Adrenal gland (tissue), 12 donors: ENCODE measurements around the gene RPL41. TPM values are rescaled to one million over a fixed set of nuclear protein-coding genes. Genes with fewer than 3 reads are reported as not detected.
A peak's percentile ranks its signal among the peaks of the same experiment; 100 is the strongest.

Source experiments
- DNase-seq, 7 donors: peaks; one replicate each; pipeline ENCODE4 v3.0.0-alpha.2; 2019 to 2020
- H3K27ac ChIP-seq, 5 donors: fragments of 200-600 bp; sonication (generic) in 4 of 5; 1 replicate in 3 of 5; 2 replicates in 2 of 5; pipeline versions ENCODE4 v1.5.1 to v1.8.0; 2016 to 2020; ENCODE audit warnings: mild to moderate bottlenecking in 1 of 5
- H3K27me3 ChIP-seq: fragments of 200-600 bp; 2 replicates; pipeline ENCODE4 v1.8.0; 2021
- H3K36me3 ChIP-seq, 2 donors: fragments of 200-600 bp; replicated peaks in 1 of 2; 1 replicate in 1 of 2; 2 replicates in 1 of 2; pipeline versions ENCODE4 v1.5.1 to v1.8.0; 2018 to 2022
- H3K4me1 ChIP-seq, 2 donors: fragments of 200-600 bp; replicated peaks in 1 of 2; 1 replicate in 1 of 2; 2 replicates in 1 of 2; pipeline versions ENCODE4 v1.5.1 to v1.8.0; 2018 to 2021
- H3K4me3 ChIP-seq, 4 donors: fragments of 200-600 bp; sonication (generic) in 3 of 4; one replicate each; pipeline ENCODE4 v1.5.1; 2016 to 2018
- H3K9me3 ChIP-seq, 3 donors: fragments of 200-600 bp; sonication (generic) in 1 of 3; replicated peaks in 1 of 3; 1 replicate in 2 of 3; 2 replicates in 1 of 3; pipeline versions ENCODE4 v1.5.1 to v1.8.0; 2016 to 2021
- CTCF ChIP-seq, 6 experiments: fragments of 450-650 bp in 4 of 6; fragments of 200-600 bp in 2 of 6; sonication (generic) in 1 of 6; IDR thresholded peaks; 1 replicate in 5 of 6; 2 replicates in 1 of 6; pipeline versions ENCODE4 v1.5.1 to v1.8.0; 2016 to 2021; ENCODE audit warnings: antibody characterized with exemption in 6 of 6, mild to moderate bottlenecking in 2 of 6, moderate library complexity in 1 of 6
- POLR2A ChIP-seq, 2 donors: fragments of 450-650 bp; IDR thresholded peaks; one replicate each; pipeline ENCODE4 v1.6.1; 2017; ENCODE audit warnings: antibody characterized with exemption in 2 of 2, mild to moderate bottlenecking in 2 of 2, moderate library complexity in 1 of 2
- WGBS, 4 donors: extraction: QIAGEN DNeasy Blood & Tissue Kit in 2 of 4; methylation state at CpG; one replicate each; pipeline versions ENCODE4 v1.1.5 to v1.1.7; 2013 to 2017; 5-methylcytosine and 5-hydroxymethylcytosine counted together
- intact Hi-C, 2 donors: fragments of 100-400 bp; cut with DNase I; formaldehyde crosslinking; loops; one replicate each; pipeline versions ENCODE4 v1.14.1 to v1.15.0; 2022 to 2023
- polyA plus RNA-seq, 3 donors: library from polyadenylated mRNA; stranded (reverse); fragments of 200-250 nt in 2 of 3; fragments of 350-450 nt in 1 of 3; fragmentation: Illumina TruSeq in 1 of 3; extraction: RNeasy Lipid Tissue Mini Kit (QIAGEN cat#74804) in 1 of 3; gene quantifications; one replicate each; pipeline ENCODE4 v1.2.3, GENCODE V29; 2013 to 2014
- total RNA-seq, 9 donors: library from RNA; depleted of rRNA in 4 of 9; stranded (reverse); fragments of >200 nt in 4 of 9; fragments of 120-200 nt in 1 of 9; fragmentation: NEBNext Ultra II Directional in 1 of 9; extraction: Animal tissue kit (Norgen Biotek cat#: 25700) in 1 of 9; gene quantifications; one replicate each; pipeline versions ENCODE4 v1.1.0 to v1.2.4, GENCODE V29; 2013 to 2023
- donor health status: healthy with polysubstance abuse.
- donor health status: Bipolar disorder and iron deficiency.
- donor health status: DM: yes; HTN: yes; CAD: no.
- donor health status: DM: no; HTN: no; CAD: no.
- donor health status: DM: no; HTN: no; CAD: no.
- donor health status: DM: yes; HTN: yes; CAD: no.

RPL41 gene
- total and polyA plus RNA-seq, 12 donors, result 1,635 to 6,204 (median 3,125) TPM

GRCh38 chr12:56126732-56127239 lies 10.4 kb downstream of the RPL41 start:
- no peaks in the 10 kb centered on the region for H3K27me3 ChIP-seq
- no peak for TF ChIP-seq CTCF (IDR thresholded peaks at IDR 0.05)
- DNase-seq, result no peak
- H3K4me3 ChIP-seq, result no peak overlapping the region
- intact Hi-C loops, result loop anchor here in 1 of 2 donors (5.0 kb wide), 1 partner anchor 36 kb away; no protein-coding TSS in a partner anchor
- H3K4me1 ChIP-seq, result peaks cover 13 to 47% of the 10 kb centered on the region in 2 donors
- H3K9me3 ChIP-seq, result no peaks in the 10 kb centered on the region
- H3K36me3 ChIP-seq, result peaks cover 0 to 15% of the 10 kb centered on the region in 2 donors
- WGBS, 4 donors, result 46 to 59% (median 51%) methylated on average over 3 of the region's 3 CpGs
- peak overlapping the region in 4 of 5 donors; percentile 78 to 87 (median 82) for H3K27ac ChIP-seq

- intact Hi-C loops, result loop anchor here in 1 of 2 donors (5.0 kb wide), 1 partner anchor 35 kb away; no protein-coding TSS in a partner anchor
- Histone ChIP-seq H3K4me1 (peaks cover 13 to 47% of the 10 kb centered on the region in 2 donors), H3K27ac (peak overlapping the region; percentile 76 to 87 (median 82))
Observed at GRCh38 chr12:56127485-56127887, 11.1 kb downstream of the RPL41 start.

GRCh38 chr12:56127888-56128669 lies 11.6 kb downstream of the RPL41 start, which contains the start of gene ESYT1:
TSS of gene ESYT1 (plus strand) at chr12:56128267. CDS start at chr12:56128320, 53 bp downstream.
- peaks cover 13 to 47% of the 10 kb centered on the region in 2 donors for H3K4me1 ChIP-seq
- peaks cover 0 to 28% of the 10 kb centered on the region in 2 donors for H3K36me3 ChIP-seq
- peak; percentile 87 to 97 for TF ChIP-seq POLR2A (IDR thresholded peaks at IDR 0.05)
- peak in 2 of 6 experiments; percentile 8 to 12 for TF ChIP-seq CTCF (IDR thresholded peaks at IDR 0.05)
- peak within 1 kb of the TSS; percentile 19 to 71 (median 42) for H3K4me3 ChIP-seq
- WGBS, 4 donors, result 0 to 1% (median 0%) methylated on average over 23 to 49 of the region's 49 CpGs
- peak within 1 kb of the TSS; percentile 76 to 92 (median 83) for H3K27ac ChIP-seq
- no peaks in the 10 kb centered on the region for H3K9me3 ChIP-seq
- H3K27me3 ChIP-seq, result no peaks in the 10 kb centered on the region
- DNase-seq, result peak; percentile 98 to 100 (median 100)
- intact Hi-C loops, result loop anchor here in 1 of 2 donors (5.0 kb wide), 1 partner anchor 34 kb away; no protein-coding TSS in a partner anchor

More at GRCh38 chr12:56127485-56127887, 11.1 kb downstream of the RPL41 start:
- H3K9me3 ChIP-seq, result no peaks in the 10 kb centered on the region
- no peak for DNase-seq
- no peak for TF ChIP-seq POLR2A (IDR thresholded peaks at IDR 0.05)
- no peak for TF ChIP-seq CTCF (IDR thresholded peaks at IDR 0.05)
- no peaks in the 10 kb centered on the region for H3K27me3 ChIP-seq
- WGBS, 4 donors, result 0 to 1% (median 0%) methylated on average over 8 of the region's 8 CpGs
- H3K36me3 ChIP-seq, result peaks cover 0 to 22% of the 10 kb centered on the region in 2 donors
- peak overlapping the region in 2 of 4 donors; percentile 15 to 49 for H3K4me3 ChIP-seq

GRCh38 chr12:56128670-56129205 lies 12.3 kb downstream of the RPL41 start:
- intact Hi-C loops, result loop anchor here in 1 of 2 donors (5.0 kb wide), 1 partner anchor 34 kb away; no protein-coding TSS in a partner anchor
- peak overlapping the region in 4 of 5 donors; percentile 69 to 92 (median 80) for H3K27ac ChIP-seq
- peaks cover 13 to 47% of the 10 kb centered on the region in 2 donors for H3K4me1 ChIP-seq
- 0 to 1% (median 0%) methylated on average over 20 of the region's 20 CpGs for WGBS, 4 donors
- peak overlapping the region; percentile 19 to 71 (median 42) for H3K4me3 ChIP-seq
- H3K36me3 ChIP-seq, result peaks cover 0 to 35% of the 10 kb centered on the region in 2 donors
- no peaks in the 10 kb centered on the region for H3K27me3 ChIP-seq
- TF ChIP-seq CTCF (IDR thresholded peaks at IDR 0.05) (no peak), POLR2A (IDR thresholded peaks at IDR 0.05) (no peak)
- peak in 3 of 7 donors; percentile 39 to 46 (median 44) for DNase-seq
- no peaks in the 10 kb centered on the region for H3K9me3 ChIP-seq
